Gastroesophageal sphincter (tissue), 4 donors: ENCODE data around the gene TPBGL. TPM values are rescaled to one million over a fixed set of nuclear protein-coding genes. Genes with fewer than 3 reads are reported as not detected.

Experiments
- ATAC-seq: fragments of 150-250 bp; one replicate; pipeline ENCODE4 v1.9.1; 2016; ENCODE audit warnings: mild to moderate bottlenecking, moderate library complexity
- H3K27ac ChIP-seq, 4 donors: fragments of 200-600 bp; sonication (generic) in 3 of 4; 1 replicate in 3 of 4; 2 replicates in 1 of 4; pipeline ENCODE4 v1.5.1; 2016 to 2019
- H3K27me3 ChIP-seq: fragments of 200-600 bp; sonication (generic); one replicate; pipeline ENCODE4 v1.5.1; 2019
- H3K36me3 ChIP-seq, 2 donors: fragments of 200-600 bp; sonication (generic); one replicate each; pipeline ENCODE4 v1.5.1; 2019; ENCODE audit warnings: control low read depth in 1 of 2
- H3K4me1 ChIP-seq, 3 donors: fragments of 200-600 bp; sonication (generic); 1 replicate in 2 of 3; 2 replicates in 1 of 3; pipeline ENCODE4 v1.5.1; 2016 to 2019; ENCODE audit warnings: control low read depth in 2 of 3
- H3K4me3 ChIP-seq, 2 donors: fragments of 200-600 bp; sonication (generic); one replicate each; pipeline ENCODE4 v1.5.1; 2019; ENCODE audit warnings: mild to moderate bottlenecking in 1 of 2, moderate library complexity in 1 of 2
- H3K9me3 ChIP-seq, 3 donors: fragments of 200-600 bp; sonication (generic); one replicate each; pipeline ENCODE4 v1.5.1; 2017 to 2019; ENCODE audit warnings: control low read depth in 2 of 3
- EP300 ChIP-seq: sonication (generic); formaldehyde crosslinking; IDR thresholded peaks from one replicate; pipeline ENCODE4 v1.6.1; 2017; ENCODE audit warnings: antibody characterized with exemption, mild to moderate bottlenecking
- POLR2A ChIP-seq, 2 donors: fragments of 450-650 bp; IDR thresholded peaks; one replicate each; pipeline ENCODE4 v1.6.1; 2017; ENCODE audit warnings: antibody characterized with exemption in 2 of 2, mild to moderate bottlenecking in 2 of 2, moderate library complexity in 1 of 2
- POLR2AphosphoS5 ChIP-seq: sonication (generic); formaldehyde crosslinking; IDR thresholded peaks from one replicate; pipeline ENCODE4 v1.6.1; 2017; ENCODE audit warnings: antibody characterized with exemption
- WGBS, 2 donors: methylation state at CpG; one replicate each; pipeline ENCODE4 v1.1.5; 2018; ENCODE audit warnings: low coverage in 1 of 2; 5-methylcytosine and 5-hydroxymethylcytosine counted together
- total RNA-seq, 4 donors: library from RNA; depleted of rRNA; stranded (reverse); fragments of >200 nt; gene quantifications; one replicate each; pipeline ENCODE4 v1.1.0, GENCODE V29; 2016
- TF ChIP-seq, protein P1 (sequence below), 4 experiments: fragments of 200-600 bp in 2 of 4; fragments of 450-650 bp in 2 of 4; sonication (generic) in 1 of 4; IDR thresholded peaks; one replicate each; pipeline ENCODE4 v1.5.1; 2017 to 2019; ENCODE audit warnings: antibody characterized with exemption in 4 of 4, mild to moderate bottlenecking in 2 of 4, moderate library complexity in 2 of 4

TPBGL gene
- total RNA-seq, 4 donors from 2014 or later = 0.13 to 0.31 TPM; not detected in 2

DNA sequence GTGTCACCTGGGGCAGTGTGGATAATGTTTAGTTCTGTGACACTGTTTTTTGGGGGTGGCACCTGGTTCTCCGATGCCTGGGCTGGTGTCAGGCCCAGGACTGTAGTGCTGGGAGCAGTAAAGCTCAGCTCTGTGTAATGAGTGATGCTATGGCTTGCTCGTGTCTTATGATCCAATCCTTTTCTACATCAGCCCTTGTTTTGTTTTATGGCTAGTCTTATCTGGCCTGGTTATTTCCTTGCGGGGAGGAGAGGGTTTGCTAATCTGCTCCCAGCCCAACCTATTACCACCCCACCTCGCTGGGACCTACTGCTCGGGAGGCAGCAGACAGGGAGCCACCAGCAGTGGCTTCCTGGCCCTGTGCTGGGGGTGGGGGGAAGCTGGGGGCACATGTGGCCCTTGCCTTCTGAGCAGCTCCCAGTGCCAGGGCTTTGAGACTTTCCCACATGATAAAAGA is 35.0 kb upstream of the TPBGL start:
- H3K27ac ChIP-seq = no peak overlapping the region
- 67% methylated on average over 2 of the region's 5 CpGs; no CpG with 5 or more reads in 1 of the 2 donors for WGBS, 2 donors
- ATAC-seq = no peak
- peaks cover 21% of the 10 kb centered on the region for H3K27me3 ChIP-seq
- H3K4me1 ChIP-seq = no peaks in the 10 kb centered on the region
- TF ChIP-seq, protein P1, sequence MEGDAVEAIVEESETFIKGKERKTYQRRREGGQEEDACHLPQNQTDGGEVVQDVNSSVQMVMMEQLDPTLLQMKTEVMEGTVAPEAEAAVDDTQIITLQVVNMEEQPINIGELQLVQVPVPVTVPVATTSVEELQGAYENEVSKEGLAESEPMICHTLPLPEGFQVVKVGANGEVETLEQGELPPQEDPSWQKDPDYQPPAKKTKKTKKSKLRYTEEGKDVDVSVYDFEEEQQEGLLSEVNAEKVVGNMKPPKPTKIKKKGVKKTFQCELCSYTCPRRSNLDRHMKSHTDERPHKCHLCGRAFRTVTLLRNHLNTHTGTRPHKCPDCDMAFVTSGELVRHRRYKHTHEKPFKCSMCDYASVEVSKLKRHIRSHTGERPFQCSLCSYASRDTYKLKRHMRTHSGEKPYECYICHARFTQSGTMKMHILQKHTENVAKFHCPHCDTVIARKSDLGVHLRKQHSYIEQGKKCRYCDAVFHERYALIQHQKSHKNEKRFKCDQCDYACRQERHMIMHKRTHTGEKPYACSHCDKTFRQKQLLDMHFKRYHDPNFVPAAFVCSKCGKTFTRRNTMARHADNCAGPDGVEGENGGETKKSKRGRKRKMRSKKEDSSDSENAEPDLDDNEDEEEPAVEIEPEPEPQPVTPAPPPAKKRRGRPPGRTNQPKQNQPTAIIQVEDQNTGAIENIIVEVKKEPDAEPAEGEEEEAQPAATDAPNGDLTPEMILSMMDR (IDR thresholded peaks at IDR 0.05) = no peak
- no peak for TF ChIP-seq EP300
- TF ChIP-seq POLR2AphosphoS5 = no peak
- no peaks in the 10 kb centered on the region for H3K9me3 ChIP-seq
- no peak overlapping the region for H3K4me3 ChIP-seq
- no peaks in the 10 kb centered on the region for H3K36me3 ChIP-seq

DNA sequence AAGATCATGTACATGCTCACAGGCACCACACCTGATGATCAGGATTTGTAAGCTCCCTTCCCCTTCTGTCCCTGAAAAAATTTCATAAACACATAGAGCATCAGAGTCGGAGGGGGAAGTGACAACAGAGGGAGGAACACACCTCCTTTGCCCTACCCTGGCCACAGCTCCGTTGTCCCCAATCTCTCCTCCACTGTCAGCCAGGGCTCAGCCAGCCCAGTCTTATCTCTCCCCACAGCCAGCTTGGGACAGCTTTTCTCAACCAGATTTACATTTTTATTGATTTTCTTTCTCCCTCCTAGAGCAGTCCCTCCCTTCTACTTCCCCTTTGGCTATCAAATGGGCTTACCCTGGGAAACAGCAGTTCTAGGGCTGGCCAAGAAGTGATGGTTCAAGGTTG is 32.1 kb upstream of the TPBGL start:
- Histone ChIP-seq H3K27ac (no peak overlapping the region), H3K36me3 (no peaks in the 10 kb centered on the region), H3K9me3 (no peaks in the 10 kb centered on the region), H3K27me3 (peaks cover 29% of the 10 kb centered on the region), H3K4me3 (no peak overlapping the region), H3K4me1 (no peaks in the 10 kb centered on the region)
- 30% methylated on average over 2 of the region's 2 CpGs; no CpG with 5 or more reads in 1 of the 2 donors for WGBS, 2 donors
- TF ChIP-seq POLR2A (IDR thresholded peaks at IDR 0.05) = no peak
- no peak for TF ChIP-seq POLR2AphosphoS5
- TF ChIP-seq, protein P1 (IDR thresholded peaks at IDR 0.05) = no peak
- no peak for TF ChIP-seq EP300
- ATAC-seq = no peak

DNA sequence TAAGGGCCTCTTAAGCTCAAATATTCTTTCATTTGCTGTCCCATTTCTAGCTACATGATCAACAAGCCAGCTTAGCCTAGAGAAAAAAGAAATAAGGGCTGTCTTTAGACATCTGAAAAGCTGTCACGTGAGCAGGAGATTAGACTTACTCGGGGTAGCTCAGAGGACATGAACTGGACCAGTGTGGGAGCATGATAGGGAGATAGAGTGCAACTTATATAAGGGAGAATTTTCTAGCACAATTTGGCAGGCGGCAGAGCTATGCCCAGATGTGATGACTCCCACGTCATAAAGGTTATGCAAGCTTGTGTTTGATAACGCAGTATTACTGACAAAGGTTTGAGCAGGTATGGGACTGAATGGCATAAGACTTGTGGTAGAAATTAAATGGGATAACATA is 28.2 kb upstream of the TPBGL start:
- H3K27me3 ChIP-seq = peaks cover 28% of the 10 kb centered on the region
- H3K36me3 ChIP-seq = no peaks in the 10 kb centered on the region
- H3K9me3 ChIP-seq = no peaks in the 10 kb centered on the region
- no peak overlapping the region for H3K27ac ChIP-seq
- TF ChIP-seq POLR2AphosphoS5 = no peak
- TF ChIP-seq, protein P1 (IDR thresholded peaks at IDR 0.05) = no peak
- TF ChIP-seq EP300 = no peak
- no peak for TF ChIP-seq POLR2A (IDR thresholded peaks at IDR 0.05)
- H3K4me1 ChIP-seq = no peaks in the 10 kb centered on the region
- H3K4me3 ChIP-seq = no peak overlapping the region
- WGBS, 2 donors = 77 to 83% methylated on average over 4 to 5 of the region's 5 CpGs
- no peak for ATAC-seq

DNA sequence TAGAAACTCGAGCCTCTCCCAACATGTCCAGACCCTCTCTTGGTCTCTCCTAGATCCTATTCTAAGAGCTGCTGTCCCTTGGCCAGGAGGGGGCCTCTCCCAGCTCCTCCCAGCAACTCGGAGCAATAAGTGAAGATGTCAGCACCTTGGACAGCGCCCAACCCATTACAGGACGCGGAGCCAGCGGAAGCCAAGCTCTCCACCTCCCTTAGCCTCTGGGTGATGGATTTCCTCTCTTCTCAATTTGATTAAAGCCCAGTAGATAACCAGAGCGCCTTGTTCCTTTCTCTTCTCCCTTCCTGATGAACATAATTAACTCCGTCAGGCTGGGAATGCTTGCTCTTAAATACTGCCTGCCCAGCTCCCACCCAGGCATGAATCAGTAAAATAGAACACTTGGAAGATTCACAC is 26.2 kb upstream of the TPBGL start:
- H3K4me3 ChIP-seq = no peak overlapping the region
- H3K27ac ChIP-seq = no peak overlapping the region
- no peaks in the 10 kb centered on the region for H3K9me3 ChIP-seq
- ATAC-seq = no peak
- 3 to 11% methylated on average over 2 to 8 of the region's 8 CpGs for WGBS, 2 donors
- H3K27me3 ChIP-seq = peaks cover 22% of the 10 kb centered on the region
- TF ChIP-seq POLR2AphosphoS5 = no peak
- TF ChIP-seq EP300 = no peak
- TF ChIP-seq, protein P1 (IDR thresholded peaks at IDR 0.05) = no peak
- no peak for TF ChIP-seq POLR2A (IDR thresholded peaks at IDR 0.05)
- no peaks in the 10 kb centered on the region for H3K4me1 ChIP-seq
- H3K36me3 ChIP-seq = no peaks in the 10 kb centered on the region

DNA sequence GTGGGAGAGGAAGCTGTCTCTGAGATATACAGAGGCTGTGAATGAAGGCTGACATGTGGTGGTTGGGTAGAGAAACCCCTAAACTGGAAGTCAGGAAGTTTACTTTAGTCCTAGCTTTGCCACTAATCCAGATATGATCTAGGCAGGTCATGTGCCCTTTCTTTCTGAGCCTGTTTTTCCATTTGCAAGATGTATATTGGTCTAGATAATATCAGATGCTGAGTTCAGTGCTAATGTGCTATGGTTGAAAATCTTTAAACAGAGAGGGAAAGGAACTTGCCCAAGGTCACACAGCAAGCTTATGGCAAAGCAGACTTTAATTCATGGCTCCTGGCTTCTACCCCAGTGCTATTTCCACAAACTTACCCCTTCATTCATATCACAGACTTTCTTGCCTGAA is 25.7 kb upstream of the TPBGL start:
- no peaks in the 10 kb centered on the region for H3K4me1 ChIP-seq
- ATAC-seq = no peak
- H3K9me3 ChIP-seq = no peaks in the 10 kb centered on the region
- H3K36me3 ChIP-seq = no peaks in the 10 kb centered on the region
- no peak overlapping the region for H3K27ac ChIP-seq
- peaks cover 18% of the 10 kb centered on the region for H3K27me3 ChIP-seq
- no peak for TF ChIP-seq POLR2A (IDR thresholded peaks at IDR 0.05)
- TF ChIP-seq, protein P1 (IDR thresholded peaks at IDR 0.05) = no peak
- no peak for TF ChIP-seq EP300
- no peak for TF ChIP-seq POLR2AphosphoS5
- no peak overlapping the region for H3K4me3 ChIP-seq
